Measurements from ENCODE around the gene MOSPD3.

DNA sequence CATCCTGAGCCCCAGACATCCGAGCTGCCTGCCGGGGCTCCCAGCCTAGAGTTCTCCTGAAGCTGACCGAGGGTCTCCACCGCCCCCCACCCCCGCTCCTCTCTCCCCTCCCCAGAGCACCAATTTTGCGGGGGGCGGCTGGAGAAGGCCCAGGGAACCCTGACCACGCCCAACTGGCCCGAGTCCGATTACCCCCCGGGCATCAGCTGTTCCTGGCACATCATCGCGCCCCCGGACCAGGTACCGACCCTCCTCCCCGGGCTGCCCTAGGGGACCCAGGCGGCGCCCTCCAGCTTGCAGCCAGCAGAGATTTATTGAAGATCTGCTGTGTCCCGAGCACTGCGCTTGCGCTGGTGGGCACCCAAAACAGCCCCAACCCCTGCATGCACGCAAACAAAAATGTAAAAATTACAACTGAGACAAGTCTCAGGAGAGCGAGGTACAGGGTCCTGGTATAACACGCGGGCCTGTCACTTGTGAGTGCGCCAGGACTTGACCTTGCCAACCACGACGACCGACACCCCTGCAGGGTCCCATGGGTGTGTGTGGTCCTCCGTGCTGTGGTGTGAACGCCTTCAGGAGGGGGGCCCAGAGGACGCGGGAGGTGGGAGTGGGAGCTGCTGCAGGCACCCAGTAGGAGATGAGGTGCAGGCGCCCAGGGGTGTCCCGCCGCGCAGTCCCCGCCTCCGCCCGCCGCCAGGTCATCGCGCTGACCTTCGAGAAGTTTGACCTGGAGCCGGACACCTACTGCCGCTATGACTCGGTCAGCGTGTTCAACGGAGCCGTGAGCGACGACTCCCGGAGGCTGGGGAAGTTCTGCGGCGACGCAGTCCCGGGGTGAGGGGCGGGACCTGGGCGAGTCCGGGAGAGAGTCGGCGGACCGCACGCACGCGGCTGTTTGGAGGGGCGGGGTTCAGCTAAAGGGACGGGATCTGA lies 7.1 kb upstream of the MOSPD3 start:
- no peak for TF ChIP-seq TAF1 (CRISPR knock-in tag; IDR thresholded peaks at IDR 0.05)
- no peak for TF ChIP-seq MXI1 (IDR thresholded peaks at IDR 0.05; ENCODE audit: borderline replicate concordance, low read depth, low read length)
- no peak for TF ChIP-seq ZNF598 (CRISPR knock-in tag; IDR thresholded peaks at IDR 0.05; ENCODE audit: borderline replicate concordance)
- no peak for TF ChIP-seq SOX6 (IDR thresholded peaks at IDR 0.05)
- TF ChIP-seq SOX6 (CRISPR knock-in tag; IDR thresholded peaks at IDR 0.05): no peak
- TF ChIP-seq ZFP36L1 (CRISPR knock-in tag; IDR thresholded peaks at IDR 0.05): no peak
- no peak for TF ChIP-seq EZH2 (conservative IDR thresholded peaks at IDR 0.05; ENCODE audit: low read depth, low read length)
- TF ChIP-seq POLR2AphosphoS5 (IDR thresholded peaks at IDR 0.05; ENCODE audit: low read depth, low read length): no peak
